Activated naive CD4-positive, alpha-beta T cell treated with anti-CD3 and anti-CD28 coated beads, Interleukin-2, amount 50 U/mL, for 72 hours (primary cell): ENCODE results near the gene FAH. TPM values are rescaled to one million over a fixed set of nuclear protein-coding genes. Genes with fewer than 3 reads are reported as not detected.

Experiments used
- ATAC-seq, 2 donors: fragments of 150-1000 bp; cut with Tn5 transposase; 2 replicates each; pipeline ENCODE4 v1.10.0; 2021; ENCODE audit warnings: mild to moderate bottlenecking in 2 of 2, moderate library complexity in 2 of 2
- DNase-seq, 2 donors: peaks; one replicate each; pipeline ENCODE4 v3.0.0; 2021 to 2022; ENCODE audit warnings: low spot score in 2 of 2
- H3K27ac Mint-ChIP-seq, 2 donors: one replicate each; pipeline ENCODE4 v1.8.0; 2022; ENCODE audit warnings: mild to moderate bottlenecking in 2 of 2, mixed read lengths in 2 of 2
- H3K36me3 Mint-ChIP-seq, 2 donors: one replicate each; pipeline ENCODE4 v1.8.0; 2022; ENCODE audit warnings: mixed read lengths in 2 of 2
- H3K9me3 Mint-ChIP-seq, 2 donors: one replicate each; pipeline ENCODE4 v1.8.0; 2022; ENCODE audit warnings: mixed read lengths in 2 of 2
- total RNA-seq, 2 donors: library from RNA; stranded (reverse); gene quantifications; one replicate each; pipeline ENCODE4 v1.2.3, GENCODE V29; 2022

FAH gene
- total RNA-seq, 2 donors from 2014 or later = 60.0 to 70.6 TPM

- Mint-ChIP-seq H3K27ac (peak overlapping the region; percentile 44 to 57), H3K36me3 (peaks cover 39 to 45% of the 10 kb centered on the region in 2 donors), H3K9me3 (no peaks in the 10 kb centered on the region)
- ATAC-seq (no peak), DNase-seq (no peak)
Measured at GRCh38 chr15:80161468-80162016, 8.7 kb downstream of the FAH start.

- ATAC-seq (no peak), DNase-seq (no peak)
- H3K36me3 Mint-ChIP-seq = peaks cover 39 to 45% of the 10 kb centered on the region in 2 donors
- no peaks in the 10 kb centered on the region for H3K9me3 Mint-ChIP-seq
- no peak overlapping the region for H3K27ac Mint-ChIP-seq
Measured at GRCh38 chr15:80162059-80162554, 9.3 kb downstream of the FAH start.

- Mint-ChIP-seq H3K36me3 (peaks cover 43 to 47% of the 10 kb centered on the region in 2 donors), H3K9me3 (no peaks in the 10 kb centered on the region), H3K27ac (no peak overlapping the region)
- no peak for DNase-seq
- no peak for ATAC-seq
Measured at GRCh38 chr15:80163217-80163616, 10.4 kb downstream of the FAH start.

- H3K27ac Mint-ChIP-seq = no peak overlapping the region
- ATAC-seq = no peak
- H3K36me3 Mint-ChIP-seq = peaks cover 48 to 54% of the 10 kb centered on the region in 2 donors
- no peaks in the 10 kb centered on the region for H3K9me3 Mint-ChIP-seq
- DNase-seq = no peak
Measured at GRCh38 chr15:80163897-80164296, 11.1 kb downstream of the FAH start.

GRCh38 chr15:80167936-80168335 is 15.1 kb downstream of the FAH start:
- Mint-ChIP-seq H3K36me3 (peaks cover 16 to 18% of the 10 kb centered on the region in 2 donors), H3K9me3 (no peaks in the 10 kb centered on the region), H3K27ac (peak overlapping the region in 1 of 2 donors; percentile 40)
- ATAC-seq = no peak
- DNase-seq = no peak

- DNase-seq = no peak
- H3K27ac Mint-ChIP-seq = peak overlapping the region in 1 of 2 donors; percentile 40
- H3K36me3 Mint-ChIP-seq = peaks cover 12 to 13% of the 10 kb centered on the region in 2 donors
- ATAC-seq = no peak
- no peaks in the 10 kb centered on the region for H3K9me3 Mint-ChIP-seq
Measured at GRCh38 chr15:80168421-80168820, 15.6 kb downstream of the FAH start.

- Mint-ChIP-seq H3K36me3 (peaks cover 8 to 12% of the 10 kb centered on the region in 2 donors), H3K9me3 (no peaks in the 10 kb centered on the region), H3K27ac (no peak overlapping the region)
- ATAC-seq (no peak), DNase-seq (no peak)
Measured at GRCh38 chr15:80169768-80170357, 17.1 kb downstream of the FAH start.

- Mint-ChIP-seq H3K27ac (peak overlapping the region in 1 of 2 donors; percentile 1), H3K9me3 (no peaks in the 10 kb centered on the region), H3K36me3 (peaks cover 8 to 12% of the 10 kb centered on the region in 2 donors)
- ATAC-seq (no peak), DNase-seq (no peak)
Measured at GRCh38 chr15:80170596-80170995, 17.8 kb downstream of the FAH start.

GRCh38 chr15:80171787-80172186 is 19.0 kb downstream of the FAH start:
- ATAC-seq = no peak
- H3K27ac Mint-ChIP-seq = no peak overlapping the region

GRCh38 chr15:80172401-80172800 is 19.6 kb downstream of the FAH start:
- no peak for ATAC-seq
- Mint-ChIP-seq H3K27ac (no peak overlapping the region), H3K36me3 (peaks cover 8 to 12% of the 10 kb centered on the region in 2 donors), H3K9me3 (no peaks in the 10 kb centered on the region)
- no peak for DNase-seq

More at GRCh38 chr15:80171787-80172186, 19.0 kb downstream of the FAH start:
- no peak for DNase-seq
- H3K9me3 Mint-ChIP-seq = no peaks in the 10 kb centered on the region
- H3K36me3 Mint-ChIP-seq = peaks cover 8 to 12% of the 10 kb centered on the region in 2 donors

- peaks cover 7 to 8% of the 10 kb centered on the region in 2 donors for H3K36me3 Mint-ChIP-seq
- ATAC-seq (peak; percentile 83), DNase-seq (peak; percentile 69 to 74)
- no peak overlapping the region for H3K27ac Mint-ChIP-seq
- H3K9me3 Mint-ChIP-seq = no peaks in the 10 kb centered on the region
Measured at GRCh38 chr15:80173022-80173759, 20.4 kb downstream of the FAH start.

GRCh38 chr15:80174017-80174746 is 21.4 kb downstream of the FAH start:
- Mint-ChIP-seq H3K27ac (peak overlapping the region in 1 of 2 donors; percentile 13), H3K36me3 (peaks cover 0 to 4% of the 10 kb centered on the region in 2 donors), H3K9me3 (no peaks in the 10 kb centered on the region)
- no peak for DNase-seq
- no peak for ATAC-seq

GRCh38 chr15:80175436-80175835 is 22.6 kb downstream of the FAH start:
- H3K36me3 Mint-ChIP-seq = peaks cover 0 to under 1% of the 10 kb centered on the region in 2 donors
- H3K9me3 Mint-ChIP-seq = no peaks in the 10 kb centered on the region

GRCh38 chr15:80176443-80176842 is 23.6 kb downstream of the FAH start:
- no peak for ATAC-seq
- peak overlapping the region in 1 of 2 donors; percentile 79 for H3K27ac Mint-ChIP-seq

More at GRCh38 chr15:80175436-80175835, 22.6 kb downstream of the FAH start:
- DNase-seq (no peak), ATAC-seq (no peak)
- H3K27ac Mint-ChIP-seq = no peak overlapping the region

GRCh38 chr15:80177156-80177555 is 24.4 kb downstream of the FAH start:
- ATAC-seq = no peak
- Mint-ChIP-seq H3K9me3 (no peaks in the 10 kb centered on the region), H3K27ac (no peak overlapping the region), H3K36me3 (no peaks in the 10 kb centered on the region)
- DNase-seq = no peak

More at GRCh38 chr15:80176443-80176842, 23.6 kb downstream of the FAH start:
- no peak for DNase-seq
- Mint-ChIP-seq H3K36me3 (no peaks in the 10 kb centered on the region), H3K9me3 (no peaks in the 10 kb centered on the region)

GRCh38 chr15:80179025-80179759 is 26.4 kb downstream of the FAH start:
- peak overlapping the region in 1 of 2 donors; percentile 61 for H3K27ac Mint-ChIP-seq
- H3K9me3 Mint-ChIP-seq = no peaks in the 10 kb centered on the region
- peaks cover 2 to 5% of the 10 kb centered on the region in 2 donors for H3K36me3 Mint-ChIP-seq
- DNase-seq (no peak), ATAC-seq (peak; percentile 26 to 30)
